Measurements from ENCODE around the gene CREB1.
"Not testable (repeated sequence)": the region's sequence is repeated elsewhere in the genome, so short reads cannot be mapped to it uniquely, and the experiment has no call there.

Gene CREB1

GRCh38 chr2:207621501-207622039, 91.8 kb downstream of the CREB1 start:
- no peak for DNase-seq

- DNase-seq, result peak; percentile 41 to 69
These were observed 94.6 kb downstream of the CREB1 start for GRCh38 chr2:207624185-207625013.

GRCh38 chr2:207625014-207625907, 95.5 kb downstream of the CREB1 start, which contains the start of gene METTL21A:
Gene METTL21A (minus strand): TSS chr2:207625394. CDS start chr2:207624375, 1,019 bp downstream.
- peak; percentile 93 to 94 for DNase-seq

DNA sequence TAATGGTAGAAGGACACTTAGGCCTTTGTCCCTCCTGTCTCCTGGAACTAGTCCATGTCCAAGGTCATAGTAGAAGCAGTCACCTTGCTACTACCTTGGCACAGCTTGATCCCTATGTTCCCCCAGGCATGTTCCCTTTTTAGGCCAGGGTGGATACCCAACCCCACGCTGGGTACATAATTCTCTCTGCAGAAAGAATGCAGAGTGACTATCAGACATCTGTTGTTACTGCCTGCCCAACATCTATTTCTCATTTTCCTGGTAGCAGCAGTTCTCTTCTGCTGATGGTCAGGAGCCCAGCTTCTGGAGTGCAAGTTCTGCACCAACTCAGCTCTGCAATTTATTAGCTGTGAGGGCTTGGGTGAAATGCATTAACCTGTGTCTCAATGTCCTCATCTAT, 99.8 kb downstream of the CREB1 start:
- DNase-seq, result no peak

DNA sequence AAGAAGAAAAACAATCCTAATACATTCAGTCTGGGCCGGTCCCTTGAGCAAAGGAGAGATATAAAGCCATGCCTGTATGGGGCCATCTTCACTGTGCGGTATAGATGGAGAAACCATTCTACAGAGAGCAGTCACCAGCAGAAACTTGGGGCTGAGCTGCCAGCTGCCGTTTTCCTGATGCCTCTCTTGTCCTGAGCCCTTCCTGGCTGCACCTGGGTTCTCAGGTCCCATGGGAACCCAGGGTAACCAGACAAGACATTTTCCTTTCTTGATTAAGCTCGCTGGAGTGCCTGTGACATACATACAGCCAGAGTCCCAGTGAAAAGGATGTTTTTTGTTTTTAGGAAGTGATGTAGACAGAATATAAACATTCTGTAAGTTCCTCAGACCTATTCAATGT, 100.7 kb downstream of the CREB1 start:
- no peak for DNase-seq

DNA sequence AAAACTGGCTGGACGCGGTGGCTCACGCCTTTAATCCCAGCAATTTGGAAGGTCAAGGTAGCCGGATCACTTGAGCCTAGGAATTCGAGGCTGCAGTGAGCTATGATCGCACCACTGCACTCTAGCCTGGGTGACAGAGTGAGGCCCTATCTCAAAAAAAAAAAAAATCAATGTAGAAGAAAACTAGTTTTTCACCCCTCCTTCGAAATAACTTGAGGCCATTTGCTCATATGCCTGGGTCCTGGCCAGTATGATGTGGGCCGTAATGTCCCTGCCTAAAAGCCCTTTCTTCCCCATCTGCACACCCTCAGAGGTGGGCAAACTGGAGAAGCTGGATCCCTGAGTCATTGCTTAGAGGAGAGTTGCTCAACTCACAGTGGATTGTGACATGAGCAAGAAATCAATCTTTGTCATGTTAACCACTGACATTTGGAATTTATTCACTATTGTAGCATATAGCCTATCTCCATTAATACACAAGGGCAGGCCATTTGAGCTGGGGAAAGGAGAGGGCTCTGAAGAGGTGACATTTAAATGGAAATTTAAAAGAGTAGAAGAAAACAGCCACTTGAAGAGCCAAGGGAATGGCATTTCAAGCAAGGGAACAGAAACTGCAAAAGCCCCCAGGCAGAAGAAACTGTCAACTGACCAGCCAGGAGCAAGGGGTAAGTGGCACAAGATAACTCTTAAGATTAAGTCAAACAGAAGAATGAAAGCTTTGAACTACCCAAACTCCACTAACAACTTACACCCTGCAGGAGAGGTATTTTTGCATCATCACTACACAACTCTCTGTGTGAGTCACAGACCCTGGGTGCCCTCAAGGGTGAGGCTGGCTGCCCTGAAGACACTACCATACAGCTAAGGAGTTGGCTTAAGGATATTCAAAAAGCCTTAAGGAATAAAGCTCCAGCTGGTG, 103.1 kb downstream of the CREB1 start:
- DNase-seq, result no peak

- DNase-seq, result no peak
These were observed 103.9 kb downstream of the CREB1 start for GRCh38 chr2:207633686-207634085.

- no peak for DNase-seq
These were observed 105.9 kb downstream of the CREB1 start for GRCh38 chr2:207635468-207636200.

DNA sequence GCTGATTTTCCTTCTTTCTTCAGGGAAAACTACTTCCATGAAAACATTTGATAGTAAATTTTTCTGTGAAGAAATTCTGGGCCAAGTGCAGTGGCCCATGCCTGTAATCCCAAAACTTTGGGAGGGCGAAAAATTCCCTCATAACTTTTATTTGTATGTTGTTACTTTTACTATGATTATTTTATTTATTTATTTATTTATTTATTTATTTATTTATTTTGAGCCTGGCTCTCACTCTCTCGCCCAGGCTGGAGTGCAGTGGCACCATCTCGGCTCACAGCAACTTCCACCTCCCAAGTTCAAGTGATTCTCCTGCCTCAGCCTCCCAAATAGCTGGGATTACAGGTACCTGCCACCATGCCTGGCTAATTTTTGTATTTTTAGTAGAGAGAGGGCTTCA, 109.5 kb downstream of the CREB1 start:
- DNase-seq, result not testable (repeated sequence)

- no peak for DNase-seq
These were observed 110.4 kb downstream of the CREB1 start for GRCh38 chr2:207640160-207640559.

- peak in 1 of 2 experiments; percentile 46 for DNase-seq
These were observed 110.9 kb downstream of the CREB1 start for GRCh38 chr2:207640661-207641060.

DNA sequence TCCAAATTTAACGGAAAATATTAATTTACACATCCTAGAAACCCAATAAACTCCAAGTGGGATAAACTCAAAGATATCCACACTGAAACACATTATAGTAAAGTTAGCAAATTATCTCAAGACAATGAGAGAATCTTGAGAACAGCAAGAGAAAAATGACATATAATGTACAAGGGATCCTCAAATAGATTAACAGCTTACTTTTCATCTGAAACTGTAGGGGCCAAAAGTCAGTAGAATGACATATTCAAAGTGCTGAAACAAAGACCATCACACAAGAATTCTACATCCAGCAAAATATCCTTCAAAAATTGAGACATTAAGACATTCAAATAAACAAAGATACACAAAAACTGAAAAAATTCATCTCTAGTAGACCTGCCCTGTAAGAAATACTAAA, 114.1 kb downstream of the CREB1 start:
- no peak for DNase-seq

- not testable (repeated sequence) for DNase-seq
These were observed 116.8 kb downstream of the CREB1 start for GRCh38 chr2:207646582-207646981.
